Measurements from ENCODE around the gene KRTAP9-1.
"Not testable (repeated sequence)": the region's sequence is repeated elsewhere in the genome, so short reads cannot be mapped to it uniquely, and the experiment has no call there.

KRTAP9-1 gene, protein sequence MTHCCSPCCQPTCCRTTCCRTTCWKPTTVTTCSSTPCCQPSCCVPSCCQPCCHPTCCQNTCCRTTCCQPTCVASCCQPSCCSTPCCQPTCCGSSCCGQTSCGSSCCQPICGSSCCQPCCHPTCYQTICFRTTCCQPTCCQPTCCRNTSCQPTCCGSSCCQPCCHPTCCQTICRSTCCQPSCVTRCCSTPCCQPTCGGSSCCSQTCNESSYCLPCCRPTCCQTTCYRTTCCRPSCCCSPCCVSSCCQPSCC

DNA sequence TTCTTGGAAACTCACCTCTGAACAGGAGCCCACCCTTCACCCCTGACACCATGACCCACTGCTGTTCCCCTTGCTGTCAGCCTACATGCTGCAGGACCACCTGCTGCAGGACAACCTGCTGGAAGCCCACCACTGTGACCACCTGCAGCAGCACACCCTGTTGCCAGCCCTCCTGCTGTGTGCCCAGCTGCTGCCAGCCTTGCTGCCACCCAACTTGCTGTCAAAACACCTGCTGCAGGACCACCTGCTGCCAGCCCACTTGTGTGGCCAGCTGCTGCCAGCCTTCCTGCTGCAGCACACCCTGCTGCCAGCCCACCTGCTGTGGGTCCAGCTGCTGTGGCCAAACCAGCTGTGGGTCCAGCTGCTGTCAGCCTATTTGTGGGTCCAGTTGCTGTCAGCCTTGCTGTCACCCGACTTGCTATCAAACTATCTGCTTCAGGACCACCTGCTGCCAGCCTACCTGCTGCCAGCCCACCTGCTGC lies at the start of gene KRTAP9-1:
Gene KRTAP9-1 (plus strand): TSS at position 51 of the 482 bp plus-strand sequence. CDS start 0 bp downstream, at position 51.
- not testable (repeated sequence) for DNase-seq

- DNase-seq: peak; percentile 89
These were observed 49.1 kb upstream of the KRTAP9-1 start, which contains the start of gene KRTAP4-6 for GRCh38 chr17:41140360-41141131. Gene KRTAP4-6 (minus strand): TSS chr17:41140544. CDS start chr17:41140487, 57 bp downstream.

DNA sequence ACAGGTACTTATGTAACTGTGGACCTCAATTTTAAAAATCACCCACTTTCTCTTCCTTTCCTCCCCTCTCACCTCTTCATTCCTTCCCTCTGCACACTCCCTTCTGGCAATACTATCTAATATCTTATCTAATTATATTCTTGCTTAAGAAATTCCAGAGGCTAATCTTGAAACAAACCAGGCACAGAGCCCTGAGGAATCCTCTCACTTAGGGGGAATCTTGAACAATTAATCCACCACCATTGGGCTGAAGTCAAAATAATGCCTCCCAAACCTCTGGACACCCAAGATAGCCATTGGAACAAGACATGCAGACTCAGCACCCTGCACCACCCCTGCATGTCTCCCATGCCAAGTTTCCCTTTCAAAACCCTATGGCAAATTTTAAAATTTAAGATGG lies 48.3 kb upstream of the KRTAP9-1 start:
- DNase-seq: no peak

DNA sequence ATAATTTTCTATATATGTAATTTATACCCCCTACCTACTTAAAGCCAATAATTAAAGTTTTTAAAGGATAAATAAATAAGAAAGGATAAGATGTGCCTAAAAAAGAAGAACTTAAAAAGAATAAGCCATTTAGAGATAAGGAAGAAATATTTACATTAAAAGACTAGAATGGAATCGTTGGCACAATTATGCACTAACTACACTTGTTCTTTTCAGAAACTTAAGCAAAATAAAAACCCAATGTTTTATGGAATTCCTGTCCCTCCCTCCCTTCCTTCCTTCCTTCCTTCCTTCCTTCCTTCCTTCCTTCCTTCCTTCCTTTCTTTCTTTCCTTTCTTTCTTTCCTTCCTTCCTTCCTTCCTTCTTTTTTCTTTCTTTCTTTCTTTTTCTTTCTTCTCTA lies 44.8 kb upstream of the KRTAP9-1 start:
- no peak for DNase-seq

- DNase-seq: no peak
These were observed 44.4 kb upstream of the KRTAP9-1 start for GRCh38 chr17:41145261-41145660.

DNA sequence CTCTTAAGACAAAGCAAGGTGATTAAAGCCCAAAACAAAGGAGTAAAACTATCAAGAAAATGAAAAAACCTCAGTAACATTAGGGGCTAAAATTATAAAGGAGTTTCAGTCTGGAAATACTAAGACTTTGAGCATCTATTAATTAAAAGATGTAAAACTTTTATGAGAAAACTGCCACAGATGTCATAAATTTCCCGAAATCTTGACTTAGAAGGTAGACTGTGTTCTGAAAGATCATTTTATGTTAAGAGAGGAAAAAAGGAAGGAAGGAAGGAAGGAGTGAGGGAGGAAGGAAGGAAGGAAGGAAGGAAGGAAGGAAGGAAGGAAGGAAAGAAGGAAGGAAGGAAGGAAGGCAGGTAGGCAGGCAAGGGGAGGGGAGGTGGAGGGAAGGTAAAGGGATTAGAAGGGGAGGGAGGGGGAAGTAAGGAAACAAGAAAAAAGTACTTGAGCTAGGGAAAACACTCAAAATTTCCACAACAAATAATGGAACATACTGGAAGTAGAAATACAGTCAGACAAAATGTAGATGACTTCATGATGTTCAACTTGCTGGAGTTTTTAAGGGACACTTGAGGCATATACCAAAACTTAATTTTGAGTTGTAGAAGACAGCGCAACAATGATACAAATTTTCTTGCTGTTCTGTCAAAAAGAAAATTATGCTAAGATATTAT lies 42.0 kb upstream of the KRTAP9-1 start:
- DNase-seq: no peak

- not testable (repeated sequence) for DNase-seq
These were observed 40.6 kb upstream of the KRTAP9-1 start for GRCh38 chr17:41148971-41149651.

GRCh38 chr17:41149652-41149985 lies 40.1 kb upstream of the KRTAP9-1 start, which contains the start of gene KRTAP4-5:
Gene KRTAP4-5 (minus strand): TSS chr17:41149825. CDS start chr17:41149767, 58 bp downstream.
- DNase-seq: no peak

DNA sequence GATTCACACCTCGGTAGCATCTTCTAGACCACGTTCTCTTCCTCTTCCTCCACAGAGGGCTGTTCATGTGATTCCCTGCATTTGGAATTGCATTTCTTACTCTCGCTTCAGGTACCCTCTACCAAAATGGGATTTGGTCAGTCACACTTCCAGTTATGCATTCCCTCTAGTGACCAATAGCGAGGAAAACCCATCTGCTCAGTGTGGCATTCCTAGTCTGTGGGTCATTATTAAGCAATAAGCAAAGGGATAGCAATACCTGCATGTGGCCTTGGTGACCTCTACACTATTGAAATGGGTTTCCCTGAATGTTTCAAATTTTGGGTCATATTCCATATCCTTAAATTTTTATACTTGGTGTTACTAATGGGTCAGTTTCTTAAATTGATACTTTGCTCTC lies 39.7 kb upstream of the KRTAP9-1 start:
- DNase-seq: no peak

GRCh38 chr17:41151525-41151924 lies 38.2 kb upstream of the KRTAP9-1 start:
- DNase-seq: no peak

- DNase-seq: no peak
These were observed 35.8 kb upstream of the KRTAP9-1 start for GRCh38 chr17:41153856-41154255.

GRCh38 chr17:41160190-41160589 lies 29.5 kb upstream of the KRTAP9-1 start:
- DNase-seq: not testable (repeated sequence)

DNA sequence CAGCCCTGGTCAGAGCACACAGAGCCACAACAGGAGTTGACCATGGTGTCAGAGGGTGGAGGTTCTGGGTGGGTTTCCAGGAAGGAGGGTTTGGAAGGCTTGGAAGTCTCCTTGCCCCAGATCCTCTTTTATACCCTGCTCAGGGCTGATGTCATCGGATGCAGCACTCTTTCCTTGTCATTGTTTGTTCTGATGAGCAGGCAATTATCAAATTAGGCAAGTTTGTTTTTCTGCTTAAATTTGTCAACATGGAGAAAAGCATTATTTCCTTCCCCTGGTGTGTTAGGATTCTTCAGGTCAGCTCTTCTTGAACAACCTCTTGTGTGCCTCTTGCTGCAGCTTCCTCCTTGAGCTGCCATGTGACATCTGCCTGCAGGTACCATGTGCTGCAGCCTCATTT lies 29.0 kb upstream of the KRTAP9-1 start, which contains the start of gene KRTAP4-4:
Gene KRTAP4-4 (minus strand): TSS at position 101 of the 400 bp plus-strand sequence. CDS start 57 bp downstream, at position 44.
- DNase-seq: no peak

DNA sequence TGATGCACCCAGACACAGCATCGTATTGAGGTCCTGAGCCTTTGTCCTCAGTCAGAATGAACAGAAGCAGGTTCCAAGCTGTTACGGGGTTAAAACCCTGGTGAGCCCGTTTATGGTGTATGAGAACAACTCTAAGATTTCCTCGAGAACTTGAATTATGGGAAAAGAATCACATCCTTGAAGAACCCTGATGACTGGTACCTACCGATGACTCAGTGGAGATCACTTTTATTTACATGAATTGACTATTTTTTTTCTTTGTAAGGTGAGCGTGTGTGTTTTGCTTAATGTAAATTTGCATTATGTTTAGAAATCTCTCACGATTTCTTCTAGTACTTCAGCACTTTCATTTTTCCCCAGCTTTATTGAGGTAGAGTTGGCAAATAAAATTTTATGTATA lies 25.9 kb upstream of the KRTAP9-1 start:
- no peak for DNase-seq

DNA sequence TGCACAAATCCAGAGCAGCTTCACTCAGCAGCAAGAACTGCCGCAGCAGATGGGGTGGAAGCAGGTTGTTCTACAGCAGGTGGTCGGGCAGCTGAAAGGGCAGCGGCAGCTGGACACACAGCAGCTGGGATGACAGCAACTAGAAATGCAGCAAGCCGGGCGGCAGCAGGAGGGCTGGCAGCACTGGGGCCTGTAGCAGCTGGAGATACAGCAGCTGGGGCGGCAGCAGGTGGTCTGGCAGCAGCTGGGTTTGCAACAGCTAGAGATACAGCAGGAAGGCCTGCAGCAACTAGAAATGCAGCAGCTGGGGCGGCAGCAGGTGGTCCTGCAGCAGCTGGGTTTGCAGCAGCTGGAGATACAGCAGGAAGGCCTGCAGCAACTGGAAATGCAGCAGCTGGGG lies 22.1 kb upstream of the KRTAP9-1 start:
- no peak for DNase-seq

- no peak for DNase-seq
These were observed 21.6 kb upstream of the KRTAP9-1 start, which contains the start of gene KRTAP4-3 for GRCh38 chr17:41168121-41168520. Gene KRTAP4-3 (minus strand): TSS chr17:41168221. CDS start chr17:41168172, 49 bp downstream.

GRCh38 chr17:41171886-41172285 lies 17.8 kb upstream of the KRTAP9-1 start:
- no peak for DNase-seq

DNA sequence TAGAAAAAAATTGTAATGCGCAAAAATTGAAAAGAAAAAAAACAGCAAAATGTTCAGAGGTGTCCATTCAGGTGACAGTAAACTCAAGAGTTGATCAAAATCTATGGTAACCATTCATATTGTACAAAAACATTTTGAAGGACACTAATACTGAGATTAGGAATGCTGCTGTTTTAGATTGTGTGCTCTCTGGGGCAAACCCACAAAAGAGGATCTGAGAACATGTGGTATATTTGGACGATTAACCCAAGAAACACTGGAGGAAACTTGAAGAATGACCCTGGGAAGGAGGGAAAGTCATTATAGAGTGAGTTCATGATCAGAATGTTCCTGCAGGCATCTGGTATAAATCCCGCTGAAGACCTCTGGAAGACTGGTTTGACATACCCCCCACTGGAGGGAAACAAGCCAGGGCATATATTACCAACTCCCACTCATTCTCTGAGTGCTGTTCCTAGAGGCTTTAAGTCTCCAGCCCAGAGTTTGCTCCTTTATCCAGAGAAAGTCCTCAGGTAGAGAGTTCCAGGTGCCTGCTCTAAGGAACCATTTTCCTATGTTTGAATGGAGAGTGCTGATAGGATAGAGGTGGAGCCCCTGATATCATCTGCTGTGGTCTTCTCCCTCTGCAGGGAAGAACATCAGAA lies 12.8 kb upstream of the KRTAP9-1 start:
- no peak for DNase-seq

GRCh38 chr17:41177727-41178271 lies 11.9 kb upstream of the KRTAP9-1 start, which contains the start of gene KRTAP4-2:
Gene KRTAP4-2 (minus strand): TSS chr17:41178221. CDS start chr17:41178164, 57 bp downstream.
- DNase-seq: no peak

DNA sequence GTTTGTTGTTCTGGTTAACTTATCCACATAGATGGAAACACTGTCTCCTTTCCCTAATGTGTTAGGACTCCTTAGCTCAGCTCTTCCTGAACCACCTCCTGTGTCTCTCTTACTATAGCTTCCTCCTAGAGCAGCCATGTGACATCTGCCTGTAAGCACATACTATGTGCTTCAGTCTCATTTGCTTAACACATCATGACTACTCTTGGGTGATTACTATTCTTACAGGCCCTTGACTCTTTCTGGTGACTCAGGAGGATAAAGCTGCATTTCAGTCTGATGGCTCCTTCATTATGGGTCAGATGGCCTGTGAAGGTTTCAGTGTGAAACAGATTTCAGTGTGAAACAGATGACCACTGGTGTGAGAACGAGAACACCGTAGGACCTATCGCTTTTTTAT lies 11.3 kb upstream of the KRTAP9-1 start:
- peak; percentile 3 for DNase-seq

- no peak for DNase-seq
These were observed 10.7 kb upstream of the KRTAP9-1 start for GRCh38 chr17:41178843-41179616.

All from kidney glomerular epithelial cell (primary cell).